Ishikawa (cell line): ENCODE data around the gene ATRAID.

Experiments used
- CEBPB ChIP-seq: IDR thresholded peaks from 2 replicates; pipeline ENCODE4 v1.6.1; 2012
- CREB1 ChIP-seq: IDR thresholded peaks from 2 replicates; pipeline ENCODE4 v1.6.1; 2012; ENCODE audit warnings: low read depth
- EGR1 ChIP-seq: IDR thresholded peaks from 2 replicates; pipeline ENCODE4 v1.6.1; 2012
- EP300 ChIP-seq: IDR thresholded peaks from 2 replicates; pipeline ENCODE4 v1.6.1; 2012; ENCODE audit warnings: borderline replicate concordance
- FOXM1 ChIP-seq: IDR thresholded peaks from 2 replicates; pipeline ENCODE4 v1.6.1; 2012; ENCODE audit warnings: low read depth, borderline replicate concordance
- MAX ChIP-seq: IDR thresholded peaks from 2 replicates; pipeline ENCODE4 v1.6.1; 2012
- NFIC ChIP-seq: IDR thresholded peaks from 2 replicates; pipeline ENCODE4 v1.6.1; 2012
- RAD21 ChIP-seq: IDR thresholded peaks from 2 replicates; pipeline ENCODE4 v1.6.1; 2012; ENCODE audit warnings: low read depth
- REST ChIP-seq: IDR thresholded peaks from 2 replicates; pipeline ENCODE4 v1.6.1; 2012; ENCODE audit warnings: low read depth, mild to moderate bottlenecking
- TAF1 ChIP-seq: IDR thresholded peaks from 2 replicates; pipeline ENCODE4 v1.6.1; 2012; ENCODE audit warnings: low read depth, mild to moderate bottlenecking
- TCF12 ChIP-seq: IDR thresholded peaks from 2 replicates; pipeline ENCODE4 v1.6.1; 2012; ENCODE audit warnings: low read depth
- TEAD4 ChIP-seq: IDR thresholded peaks from 2 replicates; pipeline ENCODE4 v1.6.1; 2012
- USF1 ChIP-seq: IDR thresholded peaks from 2 replicates; pipeline ENCODE4 v1.6.1; 2012
- YY1 ChIP-seq: IDR thresholded peaks from 2 replicates; pipeline ENCODE4 v1.6.1; 2012; ENCODE audit warnings: low read depth
- ZBTB7A ChIP-seq: IDR thresholded peaks from 2 replicates; pipeline ENCODE4 v1.6.1; 2012; ENCODE audit warnings: low read depth

Gene ATRAID

DNA sequence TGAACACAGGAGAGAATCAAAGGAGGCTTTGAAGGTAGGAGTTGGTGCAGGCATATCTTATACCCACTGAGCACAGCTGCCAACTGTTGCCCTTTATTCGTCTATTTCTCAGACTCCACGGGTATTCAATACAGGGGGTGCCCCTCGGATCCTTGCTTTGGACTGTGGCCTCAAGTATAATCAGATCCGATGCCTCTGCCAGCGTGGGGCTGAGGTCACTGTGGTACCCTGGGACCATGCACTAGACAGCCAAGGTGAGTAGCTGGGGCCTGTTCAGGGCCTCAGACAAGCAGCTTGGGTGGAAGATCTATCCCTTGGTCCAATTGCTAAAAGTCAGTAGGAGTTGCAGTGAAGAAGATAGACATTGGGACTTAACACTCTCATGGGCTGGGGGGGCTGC lies 10.6 kb downstream of the ATRAID start:
- no peak for TF ChIP-seq TEAD4
- TF ChIP-seq FOXM1, result no peak
- TF ChIP-seq ZBTB7A, result no peak
- no peak for TF ChIP-seq TCF12

DNA sequence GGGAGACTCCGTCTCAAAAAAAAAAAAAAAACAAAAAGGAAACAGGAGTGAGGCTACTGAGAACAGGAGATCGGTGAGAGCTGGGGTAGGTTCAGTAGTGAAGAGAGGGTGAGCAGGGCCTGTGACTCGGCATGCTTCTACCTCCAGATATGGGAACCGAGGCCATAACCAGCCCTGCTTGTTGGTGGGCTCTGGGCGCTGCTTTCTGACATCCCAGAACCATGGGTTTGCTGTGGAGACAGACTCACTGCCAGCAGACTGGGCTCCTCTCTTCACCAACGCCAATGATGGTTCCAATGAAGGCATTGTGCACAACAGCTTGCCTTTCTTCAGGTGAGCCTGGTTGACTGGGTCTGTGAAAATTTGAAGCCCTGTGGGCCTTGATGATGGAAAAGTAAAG lies 11.6 kb downstream of the ATRAID start:
- TF ChIP-seq ZBTB7A, result no peak

- TF ChIP-seq RAD21 (no peak), TEAD4 (no peak), EGR1 (no peak), TAF1 (no peak), FOXM1 (no peak), CEBPB (no peak), USF1 (no peak), REST (no peak), MAX (no peak), EP300 (no peak), CREB1 (no peak), NFIC (no peak), ZBTB7A (no peak), YY1 (no peak), TCF12 (no peak)
Observed at GRCh38 chr2:27225526-27225925, 13.7 kb downstream of the ATRAID start.

DNA sequence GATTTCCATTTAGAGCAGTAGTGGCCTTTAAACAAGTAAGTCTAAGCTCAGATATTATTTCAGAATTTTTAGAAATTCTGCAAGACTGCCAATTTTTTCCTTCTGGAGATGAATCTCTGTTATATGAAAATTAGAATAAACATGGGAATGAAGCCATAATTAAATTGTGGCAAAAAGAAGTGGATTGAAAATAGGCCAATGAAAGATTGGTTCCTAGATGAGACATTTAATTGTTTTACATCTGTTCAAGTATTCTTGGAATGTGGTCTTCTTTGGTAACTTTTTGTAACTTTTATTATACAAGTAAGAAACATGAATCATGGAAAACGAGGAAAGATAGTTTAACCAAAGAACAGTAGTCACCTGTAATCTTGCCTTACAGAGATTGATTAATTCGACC lies 15.7 kb downstream of the ATRAID start:
- TF ChIP-seq TAF1 (no peak), TEAD4 (no peak), MAX (no peak), RAD21 (no peak), ZBTB7A (no peak), EP300 (no peak), CEBPB (no peak), NFIC (no peak), USF1 (no peak), CREB1 (no peak), YY1 (no peak), REST (no peak), EGR1 (no peak), FOXM1 (no peak)

- no peak for TF ChIP-seq USF1
- no peak for TF ChIP-seq RAD21
- TF ChIP-seq TCF12, result no peak
- no peak for TF ChIP-seq REST
Observed at GRCh38 chr2:27231921-27232320, 20.1 kb downstream of the ATRAID start.
